GM18873 (cell line): Measurements from ENCODE around the gene VAPA.
"Not testable (repeated sequence)": the region's sequence is repeated elsewhere in the genome, so short reads cannot be mapped to it uniquely, and the experiment has no call there.

ENCODE experiments used
- ATAC-seq: cut with Tn5 transposase; IDR thresholded peaks from one replicate; pipeline ENCODE4 v1.9.1; 2021; ENCODE audit warnings: mild to moderate bottlenecking, moderate library complexity, moderate number of reproducible peaks; ENCODE audit not compliant: unreplicated experiment, low FRiP score

Gene VAPA

DNA sequence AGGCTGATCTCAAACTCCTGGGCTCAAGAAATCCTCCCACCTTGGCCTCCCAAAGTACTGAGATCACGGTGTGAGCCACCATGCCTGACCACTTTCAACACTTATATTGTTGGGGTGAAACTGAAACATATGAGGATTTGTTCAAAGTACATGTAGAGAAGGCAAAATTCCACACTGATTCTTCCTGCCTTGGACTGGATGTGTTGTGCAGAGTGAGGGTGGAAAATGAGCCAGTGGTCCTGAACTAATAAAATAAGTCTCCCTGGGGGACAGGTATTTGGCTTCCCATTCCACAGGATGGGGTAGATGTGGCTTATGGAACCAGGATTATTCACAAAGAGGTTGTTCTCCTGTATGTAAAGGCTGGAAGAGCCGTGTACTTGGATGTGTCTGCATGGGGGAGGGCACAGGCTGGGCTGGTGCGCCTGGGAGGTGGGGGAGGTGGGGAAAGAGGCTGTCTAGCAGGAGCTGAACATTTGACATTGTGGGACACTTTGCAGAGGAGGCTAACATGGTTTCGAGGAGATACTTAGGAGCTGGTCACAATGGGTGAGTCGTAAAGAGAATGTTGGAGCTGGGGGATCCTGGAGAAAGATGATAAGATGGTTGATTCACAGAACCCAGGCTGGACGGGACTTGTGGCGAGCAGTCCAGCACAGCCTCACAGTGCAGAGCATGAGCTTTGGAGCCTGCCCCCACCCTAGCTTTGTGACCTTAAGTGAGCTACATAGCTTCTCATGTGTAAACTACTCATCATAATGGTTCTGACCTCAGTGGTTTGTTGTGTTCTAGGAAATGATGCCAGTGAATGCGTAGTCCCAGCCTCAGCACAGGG is 28.4 kb upstream of the VAPA start, which contains the start of gene TXNDC2:
TXNDC2 (plus strand) TSS at position 804 of the 835 bp plus-strand sequence. CDS start 708 bp downstream, outside the sequence.
- ATAC-seq, result no peak

DNA sequence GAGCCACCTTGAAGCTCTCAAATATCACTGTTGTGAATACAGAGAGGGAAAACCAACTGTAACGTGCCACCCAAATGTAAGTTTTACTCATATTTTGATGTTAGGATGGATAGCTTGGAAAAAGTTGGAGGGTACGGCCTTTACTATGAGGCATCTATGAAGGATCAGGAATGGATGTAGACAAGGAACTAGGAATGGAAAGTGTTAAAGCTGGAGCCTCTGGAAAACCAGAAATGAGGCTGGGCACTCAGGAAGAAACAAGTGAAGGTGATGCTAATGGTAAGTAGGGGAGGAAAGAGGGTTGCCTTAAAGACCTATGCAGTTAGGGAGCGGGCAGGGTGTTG is 27.8 kb upstream of the VAPA start:
- no peak for ATAC-seq

DNA sequence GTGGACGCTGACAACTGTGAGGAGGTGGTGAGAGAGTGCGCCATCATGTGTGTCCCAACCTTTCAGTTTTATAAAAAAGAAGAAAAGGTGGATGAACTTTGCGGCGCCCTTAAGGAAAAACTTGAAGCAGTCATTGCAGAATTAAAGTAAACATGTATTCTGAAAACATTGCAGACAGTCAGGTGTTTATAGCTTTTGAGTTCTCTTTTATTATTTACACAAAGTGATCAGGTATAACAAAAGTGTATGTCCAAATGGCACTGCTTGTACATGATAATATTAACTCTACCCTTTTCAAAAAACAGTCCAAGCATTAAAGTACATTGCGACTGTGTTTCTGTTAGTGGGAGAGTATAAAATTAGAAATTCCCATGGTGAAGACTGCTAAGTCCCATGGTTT is 25.8 kb upstream of the VAPA start:
- no peak for ATAC-seq

DNA sequence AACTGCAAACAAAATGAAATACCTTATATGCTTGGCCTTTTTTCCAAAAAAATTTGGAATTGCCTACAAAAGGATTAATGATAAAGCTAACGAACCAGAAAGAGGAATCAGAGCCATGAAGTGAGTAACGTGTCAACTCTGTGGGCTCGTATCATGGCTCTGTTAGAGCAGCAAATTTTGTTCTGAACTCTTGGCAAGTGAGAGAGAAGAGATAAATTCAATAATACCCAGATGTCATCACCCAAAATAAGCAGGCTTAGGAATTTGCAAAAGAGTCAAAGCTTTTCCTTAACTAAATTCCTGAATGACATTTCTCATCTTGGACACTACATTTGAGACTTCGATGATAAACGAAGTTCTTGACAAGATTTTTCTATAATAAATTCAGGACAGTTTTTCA is 23.6 kb upstream of the VAPA start:
- no peak for ATAC-seq

DNA sequence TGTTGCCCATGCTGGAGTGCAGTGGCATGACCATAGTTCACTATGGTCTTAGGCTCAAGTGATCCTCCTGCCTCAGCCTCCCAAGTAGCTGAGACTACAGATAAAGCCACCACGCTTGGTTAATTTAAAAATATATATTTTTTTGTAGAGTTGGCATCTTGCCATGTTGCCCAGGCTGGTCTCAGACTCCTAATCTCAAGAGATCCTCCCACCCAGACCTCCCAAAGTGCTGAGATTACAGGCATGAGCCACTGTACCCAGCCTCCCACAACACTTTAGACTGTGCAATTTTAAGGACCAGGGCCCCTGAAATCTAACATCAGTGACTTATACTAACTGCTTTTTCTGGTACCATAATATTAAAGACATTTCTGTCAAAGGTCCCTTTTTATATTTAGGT is 22.9 kb upstream of the VAPA start:
- no peak for ATAC-seq

DNA sequence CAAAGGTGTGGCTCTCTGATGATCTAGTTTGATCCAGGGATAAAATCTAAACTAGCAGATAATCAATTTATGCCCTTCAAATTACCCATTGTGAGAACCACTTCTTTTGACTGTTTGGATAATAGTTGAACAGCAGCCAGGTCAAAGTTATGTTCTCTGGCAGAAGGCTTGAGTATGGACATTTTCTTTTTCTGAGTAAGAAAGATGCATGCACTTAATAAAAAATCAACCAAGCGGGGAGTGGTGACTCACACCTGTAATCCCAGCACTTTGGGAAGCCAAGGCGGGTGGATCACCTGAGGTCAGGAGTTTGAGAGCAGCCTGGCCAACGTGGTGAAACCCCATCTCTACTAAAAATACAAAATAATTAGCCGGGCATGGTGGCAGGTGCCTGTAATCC is 22.3 kb upstream of the VAPA start:
- not testable (repeated sequence) for ATAC-seq

DNA sequence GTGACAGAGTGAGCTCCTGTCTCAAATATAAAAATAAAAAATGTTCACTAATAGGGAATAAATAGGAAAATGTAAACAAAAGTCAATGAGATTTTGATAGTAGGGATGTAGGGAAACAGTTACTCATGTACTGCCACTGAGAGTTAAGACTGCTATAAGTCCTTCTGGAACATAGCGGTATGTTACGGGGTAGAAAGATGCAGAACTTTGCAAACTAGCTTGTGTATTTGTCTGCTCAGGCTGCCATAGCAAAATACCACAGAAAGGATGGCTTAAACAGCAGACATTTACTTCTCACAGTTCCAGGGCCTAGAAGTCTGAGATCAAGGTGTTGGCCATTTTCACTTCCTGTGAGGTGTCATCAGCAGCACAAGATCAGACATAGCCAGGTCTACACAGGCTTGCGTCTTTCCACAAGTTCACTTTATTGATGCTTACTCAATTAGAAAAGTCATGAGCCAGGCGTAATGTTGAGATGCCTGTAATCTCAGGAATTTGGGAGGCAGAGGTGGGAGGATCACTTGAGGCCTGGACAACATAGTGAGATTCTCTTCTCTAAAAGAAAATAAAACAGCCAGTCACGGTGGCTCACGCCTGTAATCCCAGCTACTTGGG is 19.3 kb upstream of the VAPA start:
- ATAC-seq, result no peak

DNA sequence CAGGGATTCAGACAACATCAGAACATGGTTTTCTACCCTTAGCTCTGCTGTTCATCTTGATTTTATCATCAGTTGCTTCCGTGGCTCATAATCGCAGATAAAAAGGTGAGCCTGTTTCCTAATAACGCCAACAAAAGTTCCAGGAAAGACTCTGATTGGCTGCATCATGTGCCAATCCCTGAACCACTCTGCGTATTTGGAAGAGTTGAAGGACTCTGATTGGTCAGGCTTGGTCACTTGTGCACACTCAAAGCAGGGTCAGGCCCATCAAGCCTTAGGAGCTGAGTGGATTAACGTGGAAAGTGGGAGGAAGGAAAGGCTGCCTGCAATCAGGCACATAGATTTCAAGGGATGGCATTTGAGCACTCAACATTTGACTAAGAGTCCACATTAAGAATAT is 16.7 kb upstream of the VAPA start:
- ATAC-seq, result no peak

DNA sequence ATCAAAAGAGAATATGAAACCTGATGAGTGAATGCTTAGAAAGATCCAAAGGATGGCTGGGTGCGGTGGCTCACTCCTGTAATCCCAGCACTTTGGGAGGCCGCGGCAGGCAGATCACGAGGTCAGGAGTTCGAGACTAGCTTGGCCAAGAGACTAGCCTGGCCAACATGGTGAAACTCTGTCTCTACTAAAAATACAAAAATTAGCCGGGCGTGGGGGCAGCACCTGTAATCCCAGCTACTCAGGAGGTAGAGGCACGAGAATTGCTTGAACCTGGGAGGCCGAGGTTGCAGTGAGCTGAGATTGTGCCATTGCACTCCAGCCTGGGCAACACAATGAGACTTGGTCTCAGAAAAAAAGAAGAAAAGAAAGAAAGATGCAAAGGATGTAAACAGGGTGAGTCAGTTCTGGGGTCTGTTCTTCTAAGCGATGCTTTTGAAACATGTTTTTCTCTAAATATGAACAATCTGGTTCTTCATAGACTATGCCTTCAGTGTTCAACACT is 16.0 kb upstream of the VAPA start:
- not testable (repeated sequence) for ATAC-seq

DNA sequence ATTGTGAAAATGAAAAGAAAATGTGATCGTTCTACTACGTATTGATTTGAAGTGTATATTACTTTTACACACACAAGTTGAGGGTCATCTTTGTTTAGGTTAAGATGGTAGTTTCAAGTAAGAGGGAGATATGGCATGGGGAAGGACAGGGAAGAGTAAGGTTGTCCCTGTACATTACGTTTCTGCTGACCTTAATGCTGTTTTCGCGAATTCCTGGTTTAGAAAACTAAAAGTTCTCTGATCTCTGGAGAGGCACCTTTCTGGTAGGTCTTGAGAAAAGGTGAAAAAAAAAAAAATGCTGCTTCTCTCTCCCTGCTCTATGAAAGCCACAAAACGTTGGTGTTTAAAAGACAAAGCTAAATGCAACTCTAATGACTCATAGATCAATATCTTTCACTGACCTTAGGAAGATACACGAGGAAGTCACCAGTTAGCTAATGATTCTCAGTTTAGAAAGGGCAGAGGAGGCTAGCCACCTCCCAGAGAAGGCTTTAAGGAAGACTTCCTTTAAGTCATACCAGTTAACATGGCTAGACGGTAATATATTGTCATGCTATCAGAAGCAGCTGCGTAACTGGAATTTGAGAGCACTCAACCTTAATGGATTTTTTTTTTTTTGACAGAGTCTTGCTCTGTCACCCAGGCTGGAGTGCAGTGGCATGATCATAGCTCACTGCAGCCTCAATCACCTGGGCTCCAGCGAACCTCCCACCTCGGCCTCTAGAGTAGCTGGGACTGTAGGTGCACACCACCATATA is 14.8 kb upstream of the VAPA start:
- ATAC-seq, result no peak

DNA sequence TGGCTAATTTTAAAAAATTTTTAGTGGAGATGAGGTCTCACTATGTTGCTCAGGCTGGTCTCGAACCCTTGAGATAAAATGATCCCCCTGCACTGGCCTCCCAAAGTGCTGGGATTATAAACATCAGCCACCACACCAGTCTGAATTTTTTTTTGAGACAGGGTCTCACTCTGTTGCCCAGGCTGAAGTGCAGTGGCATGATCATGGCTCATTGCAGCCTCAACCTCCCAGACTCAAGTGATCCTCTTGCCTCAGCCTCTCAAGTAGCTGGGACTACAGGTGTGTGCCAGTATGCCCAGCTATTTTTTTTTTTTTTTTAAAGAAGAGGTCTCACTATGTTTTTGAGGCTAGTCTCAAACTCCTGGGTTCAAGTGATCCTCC is 14.3 kb upstream of the VAPA start:
- not testable (repeated sequence) for ATAC-seq

DNA sequence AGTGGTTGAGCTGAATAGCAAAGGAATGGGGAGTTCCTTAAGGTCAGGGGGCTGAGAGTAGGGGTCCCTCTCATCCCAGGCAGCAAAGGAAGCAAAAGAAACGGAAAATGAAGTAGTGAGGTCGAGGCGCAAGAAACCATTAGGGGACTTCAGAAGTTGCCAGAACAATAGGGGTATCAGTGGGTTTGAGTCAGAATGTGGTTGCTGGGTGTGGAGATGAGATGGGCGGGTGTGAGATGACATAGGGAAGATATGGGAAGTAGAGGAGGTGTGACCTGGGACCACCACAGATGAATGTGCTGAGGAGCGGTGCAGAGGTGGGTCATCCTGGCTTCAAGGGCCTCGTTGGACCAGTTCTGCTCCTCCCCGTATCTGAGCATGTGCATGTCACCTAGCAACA is 13.1 kb upstream of the VAPA start:
- no peak for ATAC-seq

DNA sequence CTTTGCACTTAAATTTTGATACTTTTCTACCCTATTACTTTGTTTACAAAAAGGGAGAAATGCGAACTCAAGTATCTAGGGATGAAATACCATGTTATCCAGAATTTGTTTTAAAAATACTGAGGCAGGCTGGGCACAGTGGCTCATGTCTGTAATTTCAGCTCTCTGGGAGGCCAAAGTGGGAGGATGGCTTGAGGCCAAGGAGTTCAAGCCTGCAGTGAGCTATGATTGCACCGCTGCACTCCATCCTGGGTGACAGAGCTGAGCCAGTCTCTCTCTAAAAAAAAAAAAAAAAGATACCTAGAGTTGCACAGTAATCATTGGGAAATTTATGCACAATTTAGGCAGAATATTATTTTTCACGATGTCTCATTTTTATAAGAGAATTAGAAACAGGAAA is 12.4 kb upstream of the VAPA start:
- ATAC-seq, result no peak

DNA sequence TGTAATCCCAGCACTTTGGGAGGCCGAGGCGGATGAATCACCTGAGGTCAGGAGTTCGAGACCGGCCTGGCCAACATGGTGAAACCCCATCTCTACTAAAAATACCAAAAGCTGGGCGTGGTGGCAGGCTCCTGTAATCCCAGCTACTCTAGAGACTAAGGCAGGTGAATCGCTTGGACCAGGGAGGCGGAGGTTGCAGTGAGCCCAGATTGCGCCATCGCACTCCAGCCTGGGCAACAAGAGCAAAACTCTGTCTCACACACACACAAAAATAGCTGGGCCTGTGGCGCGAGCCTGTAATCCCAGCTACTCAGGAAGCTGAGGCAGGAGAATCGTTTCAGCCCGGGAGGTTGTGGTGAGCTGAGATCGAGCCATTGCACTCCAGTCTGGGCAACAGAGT is 11.6 kb upstream of the VAPA start:
- not testable (repeated sequence) for ATAC-seq

DNA sequence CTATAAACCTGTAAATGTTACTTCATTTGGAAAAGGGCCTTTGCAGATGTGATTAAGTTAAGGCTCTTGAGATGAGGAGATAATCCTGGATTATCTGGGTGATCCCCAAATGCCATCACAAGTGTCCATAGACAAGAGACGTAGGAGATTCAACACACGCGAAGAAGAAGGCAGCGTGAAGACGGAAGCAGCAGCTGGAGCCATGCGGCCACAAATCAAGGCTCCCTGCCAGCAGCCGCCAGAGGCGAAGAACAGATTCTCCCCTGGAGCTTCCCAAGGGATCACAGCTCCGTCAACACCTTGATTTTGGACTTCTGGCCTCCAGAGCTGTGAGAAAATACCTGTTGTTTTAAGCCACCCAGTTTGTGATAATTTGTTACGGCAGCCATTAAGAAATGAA is 11.0 kb upstream of the VAPA start:
- no peak for ATAC-seq

DNA sequence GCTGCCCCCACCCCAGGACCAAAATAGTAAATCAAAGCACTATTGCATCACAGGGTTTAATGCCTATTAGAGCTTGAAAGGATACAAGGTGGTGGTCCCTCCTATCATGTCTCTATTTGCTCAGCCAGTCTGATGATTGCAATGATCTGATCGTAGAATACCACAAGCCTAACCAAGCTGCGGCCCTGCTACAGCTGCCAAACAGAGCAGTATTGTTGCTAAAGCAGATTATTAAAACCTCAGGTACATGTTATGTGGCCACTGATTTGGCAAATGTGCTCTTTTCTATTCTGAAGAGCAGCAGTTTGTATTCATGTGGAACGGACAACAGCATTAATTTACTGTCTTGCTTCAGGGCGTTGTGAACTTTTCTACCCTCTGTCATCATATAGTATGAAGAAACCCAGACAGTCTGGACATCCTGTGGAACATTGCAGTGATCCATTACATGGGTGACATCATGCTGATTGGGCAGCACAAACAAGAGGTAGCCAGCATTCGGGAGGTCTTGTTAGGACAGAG is 8.4 kb upstream of the VAPA start:
- no peak for ATAC-seq

DNA sequence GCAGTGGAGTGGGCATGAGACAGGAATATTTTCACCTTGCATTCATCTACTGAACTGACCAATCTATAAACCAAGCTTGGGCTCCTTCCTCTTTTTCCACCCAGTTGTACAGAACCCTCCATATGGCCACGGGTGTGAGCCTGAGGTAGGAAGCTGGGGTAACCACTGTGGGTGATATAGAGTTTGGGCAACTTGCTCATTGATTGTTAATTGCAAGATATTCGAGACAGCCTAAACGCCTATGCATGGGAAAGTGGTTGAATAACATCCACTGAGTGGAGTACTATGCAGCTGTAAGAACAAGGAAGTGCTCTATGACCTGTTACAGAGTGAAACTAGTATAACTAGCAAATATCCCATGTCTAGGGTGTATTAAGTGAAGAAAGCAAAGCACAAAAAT is 7.3 kb upstream of the VAPA start:
- no peak for ATAC-seq

DNA sequence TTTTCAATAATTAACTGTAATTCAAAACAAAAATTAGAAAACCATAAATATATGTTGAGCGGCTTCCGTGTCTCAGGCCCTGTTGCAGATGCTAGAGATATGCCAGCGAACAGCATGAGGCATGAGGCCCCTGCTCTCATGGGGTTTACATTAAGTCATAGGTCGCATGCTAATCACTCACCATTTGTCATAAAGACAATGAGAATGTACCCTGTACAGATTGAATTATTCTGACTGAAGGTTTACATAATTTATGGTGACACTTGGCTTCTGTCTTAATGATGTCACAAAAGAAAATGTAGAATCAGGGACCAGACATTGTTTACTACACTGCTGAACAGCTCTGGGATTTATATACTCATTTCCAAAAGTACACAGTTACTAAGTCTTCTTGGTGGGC is 5.9 kb upstream of the VAPA start:
- ATAC-seq, result no peak

DNA sequence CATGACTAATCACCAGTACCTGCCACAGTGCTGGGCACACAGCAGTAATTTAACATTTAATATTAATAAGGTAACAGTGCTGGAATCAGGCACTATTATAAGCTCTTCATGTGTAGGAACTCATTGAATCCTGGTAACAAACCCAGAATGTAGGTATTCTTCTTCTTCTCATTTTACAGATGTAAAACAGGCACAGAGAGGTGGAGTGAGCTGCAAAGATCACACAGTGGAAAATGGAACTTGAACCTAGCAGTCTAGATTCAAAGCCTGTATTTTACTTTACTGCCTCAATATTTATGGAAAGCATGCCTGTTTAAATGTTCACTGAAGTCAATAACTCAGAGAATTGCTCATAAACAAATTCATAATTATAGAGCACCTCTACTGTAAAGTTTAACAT is 3.7 kb upstream of the VAPA start:
- no peak for ATAC-seq

DNA sequence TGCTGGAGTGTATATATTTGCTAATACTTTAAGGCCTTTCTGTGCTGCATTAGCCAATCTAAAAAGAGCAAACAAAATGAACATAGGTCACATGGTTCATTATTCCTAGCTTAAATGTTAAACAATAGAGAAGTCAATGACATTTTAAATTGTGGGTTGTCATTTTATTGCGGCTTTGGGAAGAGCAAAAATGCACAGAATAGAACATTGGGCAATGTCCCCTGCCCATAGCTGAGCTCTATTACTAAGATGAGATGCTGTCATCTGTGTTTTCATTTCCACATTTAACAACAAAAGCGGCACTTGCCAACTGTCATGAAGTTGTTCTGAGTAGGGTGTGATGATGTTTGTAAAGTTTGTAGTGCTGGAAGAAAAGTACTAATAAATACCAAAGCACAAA is 3.2 kb upstream of the VAPA start:
- no peak for ATAC-seq

DNA sequence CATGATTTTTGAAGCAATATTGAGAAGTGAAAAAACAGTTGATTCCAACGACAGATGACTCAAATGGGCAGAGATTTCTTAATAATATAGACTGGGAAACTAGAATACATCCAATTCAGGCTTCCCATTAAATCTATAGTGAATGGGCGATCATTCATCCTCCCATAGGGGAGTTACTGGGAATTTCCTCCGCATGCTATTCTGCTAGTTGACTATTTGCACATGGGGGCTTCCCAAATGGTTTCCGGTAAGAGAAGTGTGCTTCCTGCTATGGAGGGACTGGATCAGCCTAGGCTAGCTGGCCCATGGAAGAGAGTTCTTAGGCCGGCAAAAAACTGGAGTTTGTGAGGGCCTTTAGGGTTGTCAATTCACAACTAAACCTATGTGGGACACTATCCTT is 2.6 kb upstream of the VAPA start:
- ATAC-seq, result no peak
